ENCODE measurements around the gene ZBTB24.

Gene ZBTB24

GRCh38 chr6:109452181-109452580, 30.8 kb downstream of the ZBTB24 start:
- DNase-seq: no peak

- no peak for DNase-seq
Measured at GRCh38 chr6:109451376-109451775, 31.6 kb downstream of the ZBTB24 start.

- no peak for DNase-seq
Measured at GRCh38 chr6:109450801-109451200, 32.2 kb downstream of the ZBTB24 start.

- DNase-seq: no peak
Measured at GRCh38 chr6:109449795-109450673, 33.0 kb downstream of the ZBTB24 start.

- DNase-seq: no peak
Measured at GRCh38 chr6:109449064-109449794, 33.8 kb downstream of the ZBTB24 start.

GRCh38 chr6:109448615-109449014, 34.4 kb downstream of the ZBTB24 start:
- DNase-seq: no peak

- DNase-seq: no peak
Measured at GRCh38 chr6:109447878-109448555, 35.0 kb downstream of the ZBTB24 start.

- no peak for DNase-seq
Measured at GRCh38 chr6:109447087-109447486, 35.9 kb downstream of the ZBTB24 start.

GRCh38 chr6:109446541-109446940, 36.5 kb downstream of the ZBTB24 start:
- no peak for DNase-seq

- DNase-seq: no peak
Measured at GRCh38 chr6:109446072-109446471, 36.9 kb downstream of the ZBTB24 start.

GRCh38 chr6:109445382-109445781, 37.6 kb downstream of the ZBTB24 start:
- DNase-seq: no peak

- DNase-seq: no peak
Measured at GRCh38 chr6:109443425-109443950, 39.5 kb downstream of the ZBTB24 start.

- no peak for DNase-seq
Measured at GRCh38 chr6:109442393-109442924, 40.6 kb downstream of the ZBTB24 start.

- peak in 7 of 51 donors; percentile 14 to 59 (median 47) for DNase-seq
Measured at GRCh38 chr6:109441069-109441816, 41.8 kb downstream of the ZBTB24 start.

- peak in 48 of 51 donors; percentile 39 to 90 (median 79) for DNase-seq
Measured at GRCh38 chr6:109440331-109441068, 42.5 kb downstream of the ZBTB24 start, which contains the start of the genes PPIL6 and SMPD2. TSS of gene PPIL6 (minus strand) at chr6:109440628. CDS start at chr6:109440590, 38 bp downstream. TSS of gene SMPD2 (plus strand) at chr6:109440724. CDS start at chr6:109441122, 398 bp downstream.

GRCh38 chr6:109436041-109436440, 47.0 kb downstream of the ZBTB24 start:
- no peak for DNase-seq

- no peak for DNase-seq
Measured at GRCh38 chr6:109434456-109434855, 48.6 kb downstream of the ZBTB24 start.

GRCh38 chr6:109429496-109429895, 53.5 kb downstream of the ZBTB24 start:
- DNase-seq: no peak

GRCh38 chr6:109428889-109429477, 54.0 kb downstream of the ZBTB24 start:
- no peak for DNase-seq

Measured in hypothalamus (tissue), 51 donors.